NCI-H128 (cell line): ENCODE data around the gene NECTIN2.
"Not testable (repeated sequence)": the region's sequence is repeated elsewhere in the genome, so short reads cannot be mapped to it uniquely, and the experiment has no call there.

ENCODE experiments used
- DNase-seq: peaks from one replicate; lab custom pipeline; 2025; ENCODE audit not compliant: unreplicated experiment; lab: John Stamatoyannopoulos, UW

NECTIN2 gene

GRCh38 chr19:44848812-44849447 lies 2.8 kb downstream of the NECTIN2 start:
- no peak for DNase-seq

DNA sequence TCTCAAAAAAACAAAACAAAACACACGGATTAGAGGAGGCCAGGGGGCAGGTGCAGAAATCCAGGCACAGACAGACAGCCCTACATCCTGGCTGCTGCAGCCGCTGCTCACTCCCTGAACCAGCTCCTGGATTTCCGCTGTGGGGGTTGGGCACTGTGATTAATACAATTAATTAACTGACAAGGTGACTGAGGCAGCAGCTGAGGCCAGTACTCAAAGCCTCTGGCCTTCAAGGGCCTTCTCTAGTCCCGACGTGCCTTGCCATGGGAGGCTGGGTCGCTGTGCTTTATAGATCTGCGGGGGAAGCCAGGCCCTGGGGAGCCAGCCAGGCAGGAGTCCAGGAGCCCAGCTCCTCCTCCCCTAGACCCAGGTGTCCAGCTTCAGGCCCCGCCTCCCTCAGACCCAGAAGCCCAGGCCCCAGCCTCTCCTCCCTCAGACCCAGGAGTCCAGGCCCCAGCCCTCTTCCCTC lies 4.6 kb downstream of the NECTIN2 start:
- no peak for DNase-seq

DNA sequence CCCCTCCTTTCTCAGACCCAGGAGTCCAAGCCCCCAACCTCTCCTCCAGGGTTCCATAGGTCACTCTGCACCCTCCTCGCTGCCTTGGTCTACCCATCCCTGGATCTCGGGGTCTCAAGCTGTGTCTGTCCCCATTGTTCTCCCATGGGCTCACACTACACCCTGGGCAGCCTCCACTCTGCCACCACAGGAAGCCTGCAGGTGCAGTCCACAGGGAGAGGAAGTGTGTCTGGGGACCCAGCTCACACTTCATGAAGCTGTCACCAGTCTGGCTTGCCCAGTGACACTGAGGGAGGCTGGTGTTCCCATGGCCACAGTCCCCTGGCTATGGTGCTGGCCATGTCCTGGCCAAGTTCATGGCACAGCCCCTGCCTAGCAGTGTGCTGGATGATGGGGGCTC lies 5.3 kb downstream of the NECTIN2 start:
- no peak for DNase-seq

GRCh38 chr19:44855606-44856005 lies 9.5 kb downstream of the NECTIN2 start:
- DNase-seq: no peak

- DNase-seq: no peak
These were observed 10.5 kb downstream of the NECTIN2 start for GRCh38 chr19:44856421-44857083.

GRCh38 chr19:44857837-44858236 lies 11.7 kb downstream of the NECTIN2 start:
- DNase-seq: no peak

DNA sequence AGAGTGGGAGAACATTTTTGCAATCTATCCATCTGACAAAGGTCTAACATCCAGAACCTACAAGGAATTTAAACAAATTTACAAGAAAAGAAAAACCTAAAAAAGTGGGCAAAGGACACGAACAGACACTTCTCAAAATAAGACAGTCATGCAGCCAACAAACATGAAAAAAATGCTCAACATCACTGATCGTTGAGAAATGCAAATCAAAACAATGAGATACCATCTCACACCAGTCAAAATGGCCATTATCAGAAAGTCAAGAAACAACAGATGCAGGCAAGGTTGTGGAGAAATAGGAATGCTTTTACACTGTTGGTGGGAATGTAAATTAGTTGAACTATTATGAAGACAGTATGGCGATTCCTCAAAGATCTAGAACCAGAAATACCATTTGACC lies 15.5 kb downstream of the NECTIN2 start:
- not testable (repeated sequence) for DNase-seq

GRCh38 chr19:44863990-44864389 lies 17.9 kb downstream of the NECTIN2 start:
- DNase-seq: no peak

- DNase-seq: no peak
These were observed 19.2 kb downstream of the NECTIN2 start for GRCh38 chr19:44865196-44865767.

DNA sequence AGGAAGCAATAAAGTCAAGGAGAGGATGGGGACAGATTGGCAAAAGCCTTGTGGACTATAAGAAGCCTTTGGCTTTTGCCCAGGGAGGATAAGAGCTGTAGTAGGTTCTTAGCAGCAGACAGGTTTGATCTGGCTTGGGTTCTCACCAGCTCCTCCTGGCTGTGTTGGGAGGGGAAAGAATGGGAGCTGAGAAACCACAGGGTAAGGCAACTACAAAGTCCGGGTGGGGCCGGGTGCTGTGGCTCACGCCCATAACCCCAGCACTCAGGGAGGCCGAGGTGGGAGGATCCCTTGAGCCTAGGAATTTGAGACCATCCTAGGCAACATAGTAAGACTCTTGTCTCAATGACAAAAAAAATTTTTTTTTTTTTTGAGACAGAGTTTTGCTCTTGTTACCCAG lies 20.6 kb downstream of the NECTIN2 start:
- DNase-seq: no peak

DNA sequence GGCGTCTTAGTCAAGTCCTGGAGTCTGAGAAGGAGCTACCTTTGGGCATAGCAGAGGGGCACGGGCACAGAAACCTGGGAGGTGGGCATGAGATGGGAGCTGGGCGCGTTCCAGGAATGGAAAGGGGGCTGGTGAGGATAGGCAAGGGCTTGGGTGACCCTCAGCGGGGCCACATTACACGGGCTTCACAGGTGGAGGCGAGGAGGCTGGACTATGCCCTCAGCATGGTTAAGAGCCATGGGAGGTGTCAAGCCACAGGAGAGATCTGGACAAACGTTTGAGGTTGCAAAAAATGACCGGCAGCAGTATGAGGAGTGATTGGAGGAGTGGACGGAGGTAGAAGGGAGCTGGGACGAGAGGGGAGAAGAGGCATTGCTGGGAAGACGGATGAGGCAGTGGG lies 21.5 kb downstream of the NECTIN2 start:
- no peak for DNase-seq

- DNase-seq: no peak
These were observed 23.8 kb downstream of the NECTIN2 start for GRCh38 chr19:44869733-44870470.

- no peak for DNase-seq
These were observed 25.7 kb downstream of the NECTIN2 start for GRCh38 chr19:44871809-44872208.

DNA sequence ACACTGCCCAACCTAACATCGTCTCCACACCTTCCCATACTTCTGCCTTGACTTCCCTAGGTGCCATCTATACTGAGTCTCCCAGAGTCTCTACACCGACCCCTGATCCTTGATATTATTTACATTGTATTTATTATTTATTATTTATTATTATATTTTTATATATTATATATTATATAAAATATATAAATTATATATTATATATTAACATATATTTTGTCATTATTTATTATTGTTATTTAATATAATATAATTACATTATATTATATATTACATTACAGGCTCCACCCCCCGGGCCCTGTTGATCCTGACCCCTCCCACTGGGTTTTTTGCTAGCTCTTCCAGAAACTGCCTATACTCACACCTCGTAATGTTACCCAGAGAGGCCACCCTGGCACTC lies 26.6 kb downstream of the NECTIN2 start:
- DNase-seq: no peak

DNA sequence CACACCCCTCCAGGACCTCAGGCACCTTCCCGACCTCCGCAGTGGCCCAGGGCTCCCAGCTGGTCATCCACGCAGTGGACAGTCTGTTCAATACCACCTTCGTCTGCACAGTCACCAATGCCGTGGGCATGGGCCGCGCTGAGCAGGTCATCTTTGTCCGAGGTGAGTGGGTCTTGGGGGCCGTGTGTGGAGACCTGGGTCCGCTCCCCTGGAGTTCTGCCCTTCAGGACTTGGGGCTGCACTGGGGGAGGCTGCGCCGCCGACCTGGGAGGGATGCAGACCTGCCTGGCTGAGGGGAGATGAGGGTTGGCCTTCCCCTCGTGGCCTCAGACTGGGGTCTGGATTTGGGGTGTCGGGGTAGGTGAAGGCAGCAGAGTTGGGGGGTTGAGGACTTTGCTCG lies 28.2 kb downstream of the NECTIN2 start:
- no peak for DNase-seq

GRCh38 chr19:44875666-44876451 lies 29.8 kb downstream of the NECTIN2 start:
- DNase-seq: no peak

DNA sequence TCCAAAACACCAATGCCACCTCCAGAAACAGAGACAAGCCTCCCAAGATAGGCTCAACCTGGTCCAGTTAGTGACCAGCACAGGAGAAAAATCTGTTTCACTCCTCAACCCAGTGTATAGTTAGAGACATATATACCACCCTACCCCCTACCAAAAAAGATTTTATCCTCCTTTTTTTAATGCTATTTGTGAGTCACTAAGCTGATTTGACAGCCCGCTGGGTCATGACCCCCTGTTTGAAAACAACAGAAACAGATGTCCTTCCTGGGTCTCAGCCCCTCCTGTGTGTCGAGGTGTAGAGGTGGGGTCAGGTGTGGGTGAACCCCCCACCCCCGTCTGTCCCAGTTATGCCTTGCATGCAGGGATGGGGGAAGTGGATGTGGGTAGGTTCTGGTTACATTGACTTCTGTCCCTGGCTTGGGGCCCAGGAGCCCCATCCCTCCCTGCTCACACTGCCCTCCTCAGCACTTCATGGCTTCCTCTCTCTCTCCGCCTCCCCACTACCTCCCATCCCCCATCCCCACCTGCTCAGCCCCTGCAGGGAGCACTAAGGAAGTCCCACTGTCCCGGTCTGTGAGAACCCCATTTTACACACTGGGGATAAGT lies 30.9 kb downstream of the NECTIN2 start:
- DNase-seq: no peak

DNA sequence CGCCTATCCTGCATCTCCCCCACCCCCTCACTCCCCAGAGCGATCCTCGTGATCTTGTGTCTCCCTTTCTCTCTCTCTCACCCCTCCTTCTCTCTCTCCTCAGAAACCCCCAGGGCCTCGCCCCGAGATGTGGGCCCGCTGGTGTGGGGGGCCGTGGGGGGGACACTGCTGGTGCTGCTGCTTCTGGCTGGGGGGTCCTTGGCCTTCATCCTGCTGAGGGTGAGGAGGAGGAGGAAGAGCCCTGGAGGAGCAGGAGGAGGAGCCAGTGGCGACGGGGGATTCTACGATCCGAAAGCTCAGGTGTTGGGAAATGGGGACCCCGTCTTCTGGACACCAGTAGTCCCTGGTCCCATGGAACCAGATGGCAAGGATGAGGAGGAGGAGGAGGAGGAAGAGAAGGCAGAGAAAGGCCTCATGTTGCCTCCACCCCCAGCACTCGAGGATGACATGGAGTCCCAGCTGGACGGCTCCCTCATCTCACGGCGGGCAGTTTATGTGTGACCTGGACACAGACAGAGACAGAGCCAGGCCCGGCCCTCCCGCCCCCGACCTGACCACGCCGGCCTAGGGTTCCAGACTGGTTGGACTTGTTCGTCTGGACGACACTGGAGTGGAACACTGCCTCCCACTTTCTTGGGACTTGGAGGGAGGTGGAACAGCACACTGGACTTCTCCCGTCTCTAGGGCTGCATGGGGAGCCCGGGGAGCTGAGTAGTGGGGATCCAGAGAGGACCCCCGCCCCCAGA lies 32.2 kb downstream of the NECTIN2 start:
- DNase-seq: no peak

DNA sequence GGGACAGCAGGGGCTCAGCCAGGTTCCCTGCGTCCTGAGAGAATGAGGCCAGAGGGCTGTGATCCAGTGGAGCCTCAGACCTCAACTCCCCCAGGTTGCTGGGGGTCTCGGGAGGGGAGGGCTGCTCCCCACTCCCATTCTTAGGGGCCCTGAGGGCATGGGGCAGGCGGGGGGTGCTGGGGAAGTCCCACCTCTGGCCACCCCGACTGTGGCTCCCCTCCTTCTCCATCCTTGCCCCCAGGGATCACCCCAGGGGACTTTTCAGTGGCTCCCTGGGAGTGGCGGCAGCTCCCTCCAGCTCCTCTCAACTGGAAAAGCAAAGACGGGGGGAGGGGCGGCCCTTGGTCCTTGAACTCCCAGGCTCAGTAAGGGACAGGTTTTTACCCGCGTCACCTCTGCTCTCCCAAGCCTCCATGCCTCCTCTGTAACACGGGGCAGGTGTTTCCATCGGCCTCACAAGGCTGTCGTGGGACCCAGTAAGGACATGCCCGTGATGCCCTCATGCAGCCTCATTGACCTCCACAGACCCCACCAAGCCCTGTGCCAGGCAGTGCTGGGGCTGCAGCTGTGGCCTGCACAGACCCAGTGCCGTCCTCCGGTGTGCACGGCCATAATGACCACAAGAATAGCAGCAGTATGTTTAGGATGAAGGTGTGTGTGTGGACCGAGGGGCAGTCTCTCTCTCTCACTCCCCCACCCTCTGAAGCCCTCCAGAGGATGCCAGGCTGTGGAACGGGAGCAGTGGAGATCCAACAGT lies 33.4 kb downstream of the NECTIN2 start:
- DNase-seq: no peak
